GM13977 (cell line): ENCODE measurements around the gene TICAM1.
"Not testable (repeated sequence)": the region's sequence is repeated elsewhere in the genome, so short reads cannot be mapped to it uniquely, and the experiment has no call there.

Experiments
- DNase-seq: peaks from one replicate; pipeline ENCODE4 v3.0.0; 2012; ENCODE audit warnings: low spot score
- in situ Hi-C: fragments of 300-500 bp; cut with MboI; formaldehyde crosslinking; loops from one replicate; pipeline ENCODE4 v1.12.0; 2022; ENCODE audit warnings: low sequenced_read_pairs, low pct_unique_long_range_greater_than_20kb, mixed read lengths, inconsistent platforms; ENCODE audit not compliant: unreplicated experiment
- TF ChIP-seq, protein P1 (sequence below): IDR thresholded peaks from 2 replicates; pipeline ENCODE4 v1.5.1; 2012; ENCODE audit warnings: mild to moderate bottlenecking, control low read depth; ENCODE audit not compliant: insufficient read depth; ENCODE audit errors: extremely low read depth, missing control alignments

TICAM1 gene

DNA sequence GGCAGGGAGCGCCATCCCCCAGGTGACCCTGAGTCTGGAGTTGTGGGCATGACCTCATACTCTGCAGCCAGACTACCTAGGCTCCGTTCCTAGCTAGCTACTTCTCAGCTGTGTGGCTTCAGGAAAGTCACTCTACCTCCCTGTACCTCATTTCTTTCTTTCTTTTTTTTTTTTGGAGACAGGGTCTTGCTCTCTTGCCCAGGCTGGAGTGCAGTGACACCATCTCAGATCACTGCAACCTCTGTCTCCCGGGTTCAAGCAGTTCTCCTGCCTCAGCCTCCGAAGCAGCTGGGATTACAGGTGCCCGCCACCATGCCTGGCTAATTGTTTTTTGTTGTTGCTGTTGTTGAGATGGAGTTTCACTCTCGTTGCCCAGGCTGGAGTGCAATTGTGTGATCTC is 21.0 kb upstream of the TICAM1 start:
- TF ChIP-seq, protein P1, sequence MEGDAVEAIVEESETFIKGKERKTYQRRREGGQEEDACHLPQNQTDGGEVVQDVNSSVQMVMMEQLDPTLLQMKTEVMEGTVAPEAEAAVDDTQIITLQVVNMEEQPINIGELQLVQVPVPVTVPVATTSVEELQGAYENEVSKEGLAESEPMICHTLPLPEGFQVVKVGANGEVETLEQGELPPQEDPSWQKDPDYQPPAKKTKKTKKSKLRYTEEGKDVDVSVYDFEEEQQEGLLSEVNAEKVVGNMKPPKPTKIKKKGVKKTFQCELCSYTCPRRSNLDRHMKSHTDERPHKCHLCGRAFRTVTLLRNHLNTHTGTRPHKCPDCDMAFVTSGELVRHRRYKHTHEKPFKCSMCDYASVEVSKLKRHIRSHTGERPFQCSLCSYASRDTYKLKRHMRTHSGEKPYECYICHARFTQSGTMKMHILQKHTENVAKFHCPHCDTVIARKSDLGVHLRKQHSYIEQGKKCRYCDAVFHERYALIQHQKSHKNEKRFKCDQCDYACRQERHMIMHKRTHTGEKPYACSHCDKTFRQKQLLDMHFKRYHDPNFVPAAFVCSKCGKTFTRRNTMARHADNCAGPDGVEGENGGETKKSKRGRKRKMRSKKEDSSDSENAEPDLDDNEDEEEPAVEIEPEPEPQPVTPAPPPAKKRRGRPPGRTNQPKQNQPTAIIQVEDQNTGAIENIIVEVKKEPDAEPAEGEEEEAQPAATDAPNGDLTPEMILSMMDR: no peak

DNA sequence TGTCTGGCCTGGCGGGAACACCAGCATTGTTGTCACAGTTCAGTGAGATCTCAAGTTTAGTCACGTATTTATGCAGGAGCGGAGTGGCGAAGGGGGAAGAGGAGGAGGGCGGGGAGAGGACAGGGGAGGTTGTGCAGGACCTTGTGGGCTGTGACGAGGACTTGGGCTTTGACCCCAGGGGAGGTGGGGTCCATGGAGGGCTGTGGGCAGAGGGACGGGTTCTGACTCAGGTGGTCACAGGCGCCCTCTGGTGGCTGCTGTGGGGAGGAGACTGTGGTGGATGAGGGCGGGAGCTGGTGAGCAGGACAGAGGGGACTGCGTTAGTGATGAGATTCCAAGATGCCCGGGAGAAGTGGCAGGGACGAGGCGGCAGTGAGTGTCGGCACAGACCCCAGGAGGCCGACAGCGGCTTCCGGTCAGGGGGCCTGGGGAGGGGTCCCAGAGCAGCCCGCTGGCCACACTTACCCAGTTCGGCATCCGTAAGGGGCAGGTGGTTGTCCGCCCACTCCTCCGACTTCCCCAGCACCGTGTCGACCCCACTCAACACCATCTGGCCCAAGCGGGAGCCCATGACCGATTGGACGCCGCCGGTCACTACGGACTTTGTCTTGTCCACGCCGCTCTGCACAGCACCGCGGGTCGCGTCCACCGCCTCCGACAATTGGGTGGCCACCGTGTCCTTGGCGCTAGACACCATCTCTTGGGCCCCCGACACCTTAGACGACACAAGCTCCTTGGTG is 20.2 kb upstream of the TICAM1 start:
- in situ Hi-C loops: no loop called here
- peak; percentile 82 for DNase-seq
- TF ChIP-seq, protein P1: peak; percentile 88

More for the DNA sequence above, 21.0 kb upstream of the TICAM1 start:
- no peak for DNase-seq
- in situ Hi-C loops: no loop called here

DNA sequence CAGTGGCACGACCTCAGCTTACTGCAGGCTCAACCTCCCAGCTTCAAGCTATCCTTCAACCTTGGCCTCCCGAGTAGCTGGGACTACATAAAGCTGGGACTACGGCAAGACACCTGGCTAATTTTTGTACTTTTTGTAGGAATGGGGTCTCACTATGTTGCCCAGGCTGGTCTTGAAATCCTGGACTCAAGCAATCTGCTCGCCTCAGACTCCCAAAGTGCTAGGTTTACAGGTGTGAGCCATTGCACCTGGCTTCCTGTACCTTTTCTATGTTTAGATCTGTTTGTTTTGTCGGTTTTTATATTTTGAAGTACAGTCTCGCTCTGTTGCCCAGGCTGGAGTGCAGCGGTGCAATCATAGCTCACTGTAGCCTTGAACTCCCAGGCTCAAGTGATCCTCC is 17.5 kb upstream of the TICAM1 start:
- TF ChIP-seq, protein P1: no peak
- no peak for DNase-seq
- in situ Hi-C loops: no loop called here

DNA sequence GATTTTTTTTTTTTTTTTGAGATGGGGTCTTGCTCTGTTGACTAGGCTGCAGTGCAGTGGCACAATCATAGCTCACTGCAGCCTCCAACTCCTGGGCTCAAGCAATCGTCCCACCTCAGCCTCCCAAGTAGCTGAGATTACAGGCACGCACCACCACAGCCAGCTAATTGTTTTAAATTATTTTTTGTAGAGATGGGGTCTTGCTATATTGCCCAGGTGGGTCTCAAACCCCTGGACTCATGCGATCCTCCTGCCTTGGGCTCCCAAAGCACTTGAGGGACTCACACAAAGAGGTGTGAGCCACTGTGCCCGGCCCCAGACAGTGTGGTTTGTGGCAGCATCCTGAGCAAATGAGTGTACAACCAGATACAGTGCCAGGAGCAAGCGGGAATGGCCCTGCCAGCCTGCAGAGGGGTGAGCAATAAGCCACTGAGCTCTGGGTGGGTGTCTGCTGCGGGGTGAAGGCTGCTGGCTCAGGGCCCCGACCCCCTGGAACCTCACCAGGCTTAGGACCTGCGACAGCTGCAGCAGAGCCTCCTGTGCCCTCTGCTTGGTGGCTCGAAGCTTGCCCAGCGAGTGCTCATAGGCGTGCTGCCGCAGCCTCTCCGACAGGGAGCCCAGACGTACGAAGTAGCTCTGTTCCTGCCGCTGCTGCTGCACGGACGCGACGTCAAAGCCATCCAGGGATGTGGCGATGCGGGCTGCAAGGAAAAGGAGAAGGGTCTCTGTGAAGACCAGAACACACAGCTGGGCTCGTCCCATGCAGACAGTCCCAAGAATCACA is 15.9 kb upstream of the TICAM1 start:
- TF ChIP-seq, protein P1: no peak
- DNase-seq: no peak

DNA sequence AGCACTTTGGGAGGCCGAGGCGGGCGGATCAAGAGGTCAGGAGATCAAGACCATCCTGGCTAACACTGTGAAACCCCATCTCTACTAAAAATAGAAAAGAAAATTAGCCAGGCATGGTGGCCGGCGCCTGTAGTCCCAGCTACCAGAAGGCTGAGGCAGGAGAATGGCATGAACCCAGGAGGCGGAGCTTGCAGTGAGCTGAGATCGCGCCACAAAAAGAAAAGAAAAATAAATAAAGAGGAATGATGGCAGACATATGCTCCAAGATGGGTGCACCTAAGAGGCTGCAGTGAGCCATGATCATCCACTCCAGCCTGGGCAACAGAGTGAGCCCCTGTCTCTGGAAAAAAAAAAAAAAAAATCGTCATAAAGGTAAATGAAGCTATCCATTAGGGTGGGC is 14.5 kb upstream of the TICAM1 start:
- DNase-seq, in situ Hi-C loops: not testable (repeated sequence)

More for the DNA sequence above, 15.9 kb upstream of the TICAM1 start:
- in situ Hi-C loops: no loop called here

DNA sequence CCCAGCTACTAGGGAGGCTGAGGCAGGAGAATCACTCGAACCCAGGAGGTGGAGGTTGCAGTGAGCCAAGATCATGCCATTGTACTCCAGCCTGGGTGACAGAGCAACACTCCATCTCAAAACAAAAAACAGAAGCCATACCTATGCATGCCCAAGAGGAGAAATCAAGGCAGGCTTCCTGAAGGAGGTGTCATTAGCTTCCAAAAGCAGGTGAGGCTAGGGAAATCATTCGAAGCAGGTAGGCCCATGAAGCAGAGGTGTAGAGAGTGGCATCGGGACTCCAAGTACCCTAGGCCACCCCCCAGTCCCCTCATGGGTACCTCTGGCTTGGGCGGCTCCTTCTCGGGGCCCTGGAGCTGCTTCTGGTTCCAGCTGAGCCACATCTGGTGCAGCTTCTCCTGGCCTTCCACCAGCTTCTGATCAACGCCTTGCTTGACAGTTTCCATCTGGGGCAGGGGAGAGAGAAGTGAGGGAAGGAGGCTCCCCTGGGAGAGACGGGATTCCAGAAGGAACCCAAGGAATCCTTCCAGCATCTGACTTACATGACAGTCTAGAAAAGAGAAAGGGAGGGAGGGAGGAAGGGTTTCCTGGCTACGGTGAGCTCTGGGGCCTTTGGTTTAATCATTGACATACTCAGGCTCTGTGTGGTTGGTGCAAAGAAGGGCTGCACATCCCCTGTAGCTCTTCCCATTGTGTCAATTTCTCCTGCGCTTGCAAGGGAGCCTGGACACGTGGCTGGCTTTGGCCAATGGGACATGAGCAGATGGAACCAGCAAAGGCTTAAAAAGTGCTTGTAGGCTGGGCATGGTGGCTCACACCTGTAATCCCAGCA is 13.1 kb upstream of the TICAM1 start:
- TF ChIP-seq, protein P1: no peak
- DNase-seq: no peak
- in situ Hi-C loops: no loop called here
